Astrocyte of the spinal cord (primary cell): ENCODE measurements around the gene SPP2.

Experiments
- DNase-seq: peaks from one replicate; pipeline ENCODE4 v3.0.0; 2011; ENCODE audit warnings: low read depth, low spot score
- H3K4me3 ChIP-seq: 2 replicates; pipeline ENCODE4 v1.5.1; 2011; ENCODE audit warnings: low read depth, mild to moderate bottlenecking, low read length, moderate library complexity
- CTCF ChIP-seq: IDR thresholded peaks from 2 replicates; pipeline ENCODE4 v1.5.1; 2012; ENCODE audit warnings: low read depth, mild to moderate bottlenecking, low read length, inconsistent platforms
- in situ Hi-C: cut with HindIII; loops from 2 replicates; pipeline ENCODE4 v1.10.0; 2017; ENCODE audit warnings: low sequenced_read_pairs

The SPP2 gene

DNA sequence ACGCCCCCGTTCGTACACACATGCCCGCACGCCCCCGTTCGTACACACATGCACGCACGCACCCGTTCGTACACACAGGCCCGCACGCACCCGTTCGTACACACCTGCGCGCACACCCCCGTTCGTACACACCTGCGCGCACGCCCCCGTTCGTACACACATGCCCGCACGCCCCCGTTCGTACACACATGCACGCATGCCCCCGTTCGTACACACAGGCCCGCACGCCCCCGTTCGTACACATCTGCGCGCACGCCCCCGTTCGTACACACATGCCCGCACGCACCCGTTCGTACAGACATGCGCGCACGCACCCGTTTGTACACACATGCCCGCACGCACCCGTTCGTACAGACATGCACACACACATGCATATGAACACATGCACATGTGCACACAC lies 45.7 kb downstream of the SPP2 start:
- no peak for TF ChIP-seq CTCF
- DNase-seq = no peak
- in situ Hi-C loops = no loop called here
- no peak overlapping the region for H3K4me3 ChIP-seq

DNA sequence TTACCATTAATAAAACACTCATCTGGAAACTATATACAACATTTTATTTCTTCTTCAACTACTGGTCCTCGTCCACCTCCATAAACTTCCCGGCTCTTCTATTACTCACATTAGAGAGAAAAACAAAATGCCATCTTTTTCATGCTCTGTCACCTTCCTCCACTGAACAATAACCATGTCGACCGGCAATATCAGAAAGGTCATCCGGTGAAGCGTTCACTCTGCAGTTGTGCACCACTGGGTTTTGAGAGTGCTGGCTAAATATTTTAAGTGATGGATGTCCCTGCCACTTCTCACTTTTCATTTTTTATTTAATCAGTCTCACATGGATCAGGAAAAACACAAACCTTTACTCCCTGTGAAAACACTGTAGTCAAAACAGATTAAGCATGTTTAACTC lies 48.2 kb downstream of the SPP2 start:
- DNase-seq = no peak
- TF ChIP-seq CTCF = no peak
- H3K4me3 ChIP-seq = no peak overlapping the region
- in situ Hi-C loops = no loop called here

DNA sequence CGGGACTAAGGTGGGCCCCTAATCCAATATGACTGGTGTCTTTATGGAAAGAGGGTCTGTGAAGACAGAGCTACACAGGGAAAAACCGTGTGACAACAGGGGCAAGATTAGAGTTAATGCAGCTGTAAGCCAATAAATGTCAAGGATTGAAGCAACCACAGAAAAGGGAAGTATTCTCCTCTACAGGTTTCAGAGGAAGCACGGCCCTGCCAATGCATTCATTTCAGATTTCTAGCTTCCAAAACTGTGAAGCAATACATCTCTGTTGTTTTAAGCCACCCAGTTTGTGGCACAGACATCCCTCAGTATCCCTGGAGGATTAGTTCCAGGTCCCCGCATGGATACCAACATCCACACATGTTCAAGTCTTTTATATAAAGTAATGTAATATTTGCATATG lies 48.8 kb downstream of the SPP2 start:
- H3K4me3 ChIP-seq = no peak overlapping the region
- no peak for DNase-seq
- TF ChIP-seq CTCF = no peak
- in situ Hi-C loops = no loop called here

DNA sequence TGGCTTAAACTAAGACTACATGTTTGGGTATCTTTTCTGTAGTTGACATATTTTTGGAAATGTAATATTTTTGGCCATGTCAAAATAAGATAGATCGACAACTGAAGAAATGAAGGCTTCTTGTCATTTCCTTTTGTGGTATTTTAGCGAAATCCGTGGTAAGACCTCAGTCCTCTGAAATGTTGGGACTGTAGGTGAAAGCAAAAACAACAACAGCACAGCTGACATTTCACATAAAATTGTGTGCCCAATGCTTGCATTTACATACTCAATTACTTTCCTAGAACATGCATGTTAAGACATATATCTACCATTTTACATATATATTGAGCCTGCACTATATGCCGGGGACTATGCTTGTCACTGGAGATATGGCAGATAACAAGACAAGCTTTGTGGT lies 50.2 kb downstream of the SPP2 start:
- DNase-seq = no peak
- in situ Hi-C loops = no loop called here
- TF ChIP-seq CTCF = no peak
- H3K4me3 ChIP-seq = no peak overlapping the region

DNA sequence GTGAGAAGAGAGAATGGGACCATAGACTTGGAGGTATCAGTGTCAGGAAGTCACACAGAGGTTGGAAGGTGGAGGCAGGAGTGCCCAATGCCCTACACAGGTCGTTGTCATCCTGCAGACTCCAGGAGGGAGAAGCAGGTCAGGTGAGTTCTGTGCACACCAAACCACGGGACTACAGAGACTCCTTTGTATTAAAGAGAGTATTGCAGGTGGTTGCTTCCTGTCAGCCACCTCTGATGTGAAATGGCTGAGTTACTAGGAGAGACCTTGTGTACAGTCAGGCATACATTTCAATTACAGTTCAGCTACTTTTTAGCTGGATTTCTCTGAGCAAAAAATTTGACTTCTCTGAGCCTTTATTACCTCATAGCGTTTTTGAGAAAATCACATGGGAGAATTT lies 51.6 kb downstream of the SPP2 start:
- TF ChIP-seq CTCF = no peak
- H3K4me3 ChIP-seq = no peak overlapping the region
- DNase-seq = no peak
- in situ Hi-C loops = no loop called here

- DNase-seq = no peak
- in situ Hi-C loops = no loop called here
- H3K4me3 ChIP-seq = no peak overlapping the region
- TF ChIP-seq CTCF = no peak
Measured at GRCh38 chr2:234107861-234108260, 57.4 kb downstream of the SPP2 start.

DNA sequence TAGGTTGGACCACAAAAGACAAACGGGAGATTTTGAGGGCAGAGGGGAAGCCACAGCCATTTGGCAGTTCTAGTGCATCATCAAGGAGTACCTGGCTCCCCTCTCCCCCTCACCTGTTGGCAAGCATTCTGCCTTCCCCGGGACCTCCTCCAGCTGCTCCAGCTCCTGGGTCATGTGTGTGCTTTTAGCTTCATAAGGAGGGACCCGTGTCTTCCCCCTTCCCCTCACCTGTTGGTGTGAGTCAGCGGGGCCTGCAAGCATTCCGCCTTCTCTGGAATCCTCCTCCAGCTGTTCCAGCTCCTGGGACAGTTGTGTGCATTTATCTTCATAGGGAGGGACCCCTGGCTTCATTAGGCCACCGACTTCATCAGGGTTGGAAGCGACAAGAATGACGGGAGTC lies 58.8 kb downstream of the SPP2 start:
- H3K4me3 ChIP-seq = no peak overlapping the region
- no peak for TF ChIP-seq CTCF
- in situ Hi-C loops = no loop called here
- no peak for DNase-seq
